ENCODE data around the gene IRS2.

IRS2 gene

GRCh38 chr13:109784590-109785140 is 1.7 kb downstream of the IRS2 start:
- H3K36me3 ChIP-seq (ENCODE audit: insufficient read depth, low read length), result peaks cover 53% of the 10 kb centered on the region
- TF ChIP-seq EZH2 (IDR thresholded peaks at IDR 0.05) (no peak), POLR2AphosphoS5 (IDR thresholded peaks at IDR 0.05; ENCODE audit: borderline replicate concordance, low read depth, low read length) (no peak), FOXP2 (optimal IDR thresholded peaks at IDR 0.05; ENCODE audit: control extremely low read depth, extremely low read length, insufficient read depth) (no peak)
- peak overlapping the region; percentile 99 for H3K9ac ChIP-seq (ENCODE audit: insufficient read length)
- peak overlapping the region; percentile 98 for H3K4me3 ChIP-seq
- H3K9me3 ChIP-seq (ENCODE audit: low read depth, low read length), result no peaks in the 10 kb centered on the region
- H3K27ac ChIP-seq, result peak overlapping the region; percentile 98
- DNase-seq (ENCODE audit: low read depth, low spot score), result no peak

GRCh38 chr13:109783815-109784589 is 2.4 kb downstream of the IRS2 start:
- H3K4me3 ChIP-seq, result peak overlapping the region; percentile 91
- DNase-seq (ENCODE audit: low read depth, low spot score), result no peak
- H3K9me3 ChIP-seq (ENCODE audit: low read depth, low read length), result no peaks in the 10 kb centered on the region
- H3K9ac ChIP-seq (ENCODE audit: insufficient read length), result peak overlapping the region; percentile 99
- H3K27ac ChIP-seq, result peak overlapping the region; percentile 98
- peaks cover 60% of the 10 kb centered on the region for H3K36me3 ChIP-seq (ENCODE audit: insufficient read depth, low read length)
- TF ChIP-seq EZH2 (IDR thresholded peaks at IDR 0.05) (no peak), POLR2AphosphoS5 (IDR thresholded peaks at IDR 0.05; ENCODE audit: borderline replicate concordance, low read depth, low read length) (no peak), FOXP2 (optimal IDR thresholded peaks at IDR 0.05; ENCODE audit: control extremely low read depth, extremely low read length, insufficient read depth) (no peak)

- H3K27ac ChIP-seq, result peak overlapping the region; percentile 98
- peak overlapping the region; percentile 91 for H3K4me3 ChIP-seq
- no peaks in the 10 kb centered on the region for H3K9me3 ChIP-seq (ENCODE audit: low read depth, low read length)
- DNase-seq (ENCODE audit: low read depth, low spot score), result no peak
- TF ChIP-seq FOXP2 (optimal IDR thresholded peaks at IDR 0.05; ENCODE audit: control extremely low read depth, extremely low read length, insufficient read depth), result no peak
- TF ChIP-seq EZH2 (IDR thresholded peaks at IDR 0.05), result no peak
- no peak; the same call in 1 of the 2 replicates for TF ChIP-seq POLR2AphosphoS5 (IDR thresholded peaks at IDR 0.05; ENCODE audit: borderline replicate concordance, low read depth, low read length)
- peaks cover 66% of the 10 kb centered on the region for H3K36me3 ChIP-seq (ENCODE audit: insufficient read depth, low read length)
- H3K9ac ChIP-seq (ENCODE audit: insufficient read length), result peak overlapping the region; percentile 99
Observed at GRCh38 chr13:109783447-109783814, 3.0 kb downstream of the IRS2 start.

- peak overlapping the region; percentile 99 for H3K9ac ChIP-seq (ENCODE audit: insufficient read length)
- no peak for DNase-seq (ENCODE audit: low read depth, low spot score)
- H3K36me3 ChIP-seq (ENCODE audit: insufficient read depth, low read length), result peaks cover 71% of the 10 kb centered on the region
Observed at GRCh38 chr13:109782823-109783431, 3.5 kb downstream of the IRS2 start.

GRCh38 chr13:109782066-109782822 is 4.1 kb downstream of the IRS2 start:
- Histone ChIP-seq H3K9me3 (ENCODE audit: low read depth, low read length) (no peaks in the 10 kb centered on the region), H3K36me3 (ENCODE audit: insufficient read depth, low read length) (peaks cover 78% of the 10 kb centered on the region), H3K4me3 (peak overlapping the region; percentile 91), H3K27ac (peak overlapping the region; percentile 98), H3K9ac (ENCODE audit: insufficient read length) (peak overlapping the region; percentile 99)
- TF ChIP-seq POLR2AphosphoS5 (IDR thresholded peaks at IDR 0.05; ENCODE audit: borderline replicate concordance, low read depth, low read length) (no peak; the same call in 1 of the 2 replicates), EZH2 (IDR thresholded peaks at IDR 0.05) (no peak), FOXP2 (optimal IDR thresholded peaks at IDR 0.05; ENCODE audit: control extremely low read depth, extremely low read length, insufficient read depth) (no peak)
- no peak for DNase-seq (ENCODE audit: low read depth, low spot score)

More at GRCh38 chr13:109782823-109783431, 3.5 kb downstream of the IRS2 start:
- H3K27ac ChIP-seq, result peak overlapping the region; percentile 98
- H3K9me3 ChIP-seq (ENCODE audit: low read depth, low read length), result no peaks in the 10 kb centered on the region
- no peak for TF ChIP-seq POLR2AphosphoS5 (IDR thresholded peaks at IDR 0.05; ENCODE audit: borderline replicate concordance, low read depth, low read length)
- TF ChIP-seq FOXP2 (optimal IDR thresholded peaks at IDR 0.05; ENCODE audit: control extremely low read depth, extremely low read length, insufficient read depth), result no peak
- no peak for TF ChIP-seq EZH2 (IDR thresholded peaks at IDR 0.05)
- H3K4me3 ChIP-seq, result peak overlapping the region; percentile 91

GRCh38 chr13:109781384-109782065 is 4.9 kb downstream of the IRS2 start:
- H3K4me3 ChIP-seq, result peak overlapping the region; percentile 91
- peak overlapping the region; percentile 99 for H3K9ac ChIP-seq (ENCODE audit: insufficient read length)
- no peak for DNase-seq (ENCODE audit: low read depth, low spot score)
- H3K36me3 ChIP-seq (ENCODE audit: insufficient read depth, low read length), result peaks cover 85% of the 10 kb centered on the region
- H3K27ac ChIP-seq, result peak overlapping the region; percentile 98
- TF ChIP-seq POLR2AphosphoS5 (IDR thresholded peaks at IDR 0.05; ENCODE audit: borderline replicate concordance, low read depth, low read length) (no peak), FOXP2 (optimal IDR thresholded peaks at IDR 0.05; ENCODE audit: control extremely low read depth, extremely low read length, insufficient read depth) (no peak), EZH2 (IDR thresholded peaks at IDR 0.05) (no peak)
- no peaks in the 10 kb centered on the region for H3K9me3 ChIP-seq (ENCODE audit: low read depth, low read length)

- Histone ChIP-seq H3K4me3 (peak overlapping the region; percentile 91), H3K27ac (peak overlapping the region; percentile 98), H3K9me3 (ENCODE audit: low read depth, low read length) (no peaks in the 10 kb centered on the region), H3K9ac (ENCODE audit: insufficient read length) (peak overlapping the region; percentile 99), H3K36me3 (ENCODE audit: insufficient read depth, low read length) (peaks cover 91% of the 10 kb centered on the region)
- TF ChIP-seq FOXP2 (optimal IDR thresholded peaks at IDR 0.05; ENCODE audit: control extremely low read depth, extremely low read length, insufficient read depth) (no peak), POLR2AphosphoS5 (IDR thresholded peaks at IDR 0.05; ENCODE audit: borderline replicate concordance, low read depth, low read length) (peak; percentile 40)
- no peak for DNase-seq (ENCODE audit: low read depth, low spot score)
Observed at GRCh38 chr13:109780845-109781383, 5.5 kb downstream of the IRS2 start.
